ENCODE measurements around the gene PANK2. TPM values are rescaled to one million over a fixed set of nuclear protein-coding genes. Genes with fewer than 3 reads are reported as not detected.
"Not testable (repeated sequence)": the region's sequence is repeated elsewhere in the genome, so short reads cannot be mapped to it uniquely, and the experiment has no call there.

Gene PANK2
- total RNA-seq, 2 donors from 2014 or later: 17.9 to 21.8 TPM

DNA sequence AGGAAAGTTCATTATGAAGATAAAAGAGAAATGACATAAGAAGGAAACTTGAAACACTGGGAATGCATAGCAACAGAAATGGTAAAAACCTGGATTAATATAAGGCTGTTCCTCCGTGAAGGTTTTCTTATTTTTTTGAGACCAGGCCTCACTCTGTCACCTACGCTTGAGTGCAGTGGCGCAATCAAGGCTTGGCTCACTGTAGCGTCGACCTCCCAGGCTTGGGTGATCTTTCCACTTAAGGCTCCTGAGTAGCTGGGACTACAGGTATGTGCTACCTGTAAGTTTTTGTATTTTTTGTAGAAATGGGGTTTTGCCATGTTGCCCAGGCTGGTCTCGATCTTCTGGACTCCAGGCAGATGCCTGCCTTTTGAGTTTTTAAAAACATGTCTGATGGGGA is 51.7 kb downstream of the PANK2 start:
- Histone ChIP-seq H3K4me1 (no peaks in the 10 kb centered on the region), H3K9me3 (no peaks in the 10 kb centered on the region), H3K27ac (no peak overlapping the region), H3K4me3 (no peak overlapping the region), H3K27me3 (no peaks in the 10 kb centered on the region), H3K36me3 (replicated peaks in 1 of 2; ENCODE audit: insufficient read depth in 1 of 2, low read depth in 2 of 2) (no peaks in the 10 kb centered on the region)
- ATAC-seq (no peak), DNase-seq (no peak)
- TF ChIP-seq, protein P1, sequence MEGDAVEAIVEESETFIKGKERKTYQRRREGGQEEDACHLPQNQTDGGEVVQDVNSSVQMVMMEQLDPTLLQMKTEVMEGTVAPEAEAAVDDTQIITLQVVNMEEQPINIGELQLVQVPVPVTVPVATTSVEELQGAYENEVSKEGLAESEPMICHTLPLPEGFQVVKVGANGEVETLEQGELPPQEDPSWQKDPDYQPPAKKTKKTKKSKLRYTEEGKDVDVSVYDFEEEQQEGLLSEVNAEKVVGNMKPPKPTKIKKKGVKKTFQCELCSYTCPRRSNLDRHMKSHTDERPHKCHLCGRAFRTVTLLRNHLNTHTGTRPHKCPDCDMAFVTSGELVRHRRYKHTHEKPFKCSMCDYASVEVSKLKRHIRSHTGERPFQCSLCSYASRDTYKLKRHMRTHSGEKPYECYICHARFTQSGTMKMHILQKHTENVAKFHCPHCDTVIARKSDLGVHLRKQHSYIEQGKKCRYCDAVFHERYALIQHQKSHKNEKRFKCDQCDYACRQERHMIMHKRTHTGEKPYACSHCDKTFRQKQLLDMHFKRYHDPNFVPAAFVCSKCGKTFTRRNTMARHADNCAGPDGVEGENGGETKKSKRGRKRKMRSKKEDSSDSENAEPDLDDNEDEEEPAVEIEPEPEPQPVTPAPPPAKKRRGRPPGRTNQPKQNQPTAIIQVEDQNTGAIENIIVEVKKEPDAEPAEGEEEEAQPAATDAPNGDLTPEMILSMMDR (IDR thresholded peaks at IDR 0.05): no peak
- no peak for TF ChIP-seq POLR2A (IDR thresholded peaks at IDR 0.05)
- WGBS, 2 donors: 86 to 88% methylated on average over 6 of the region's 6 CpGs
- intact Hi-C loops (cut with DNase I): no loop called here

DNA sequence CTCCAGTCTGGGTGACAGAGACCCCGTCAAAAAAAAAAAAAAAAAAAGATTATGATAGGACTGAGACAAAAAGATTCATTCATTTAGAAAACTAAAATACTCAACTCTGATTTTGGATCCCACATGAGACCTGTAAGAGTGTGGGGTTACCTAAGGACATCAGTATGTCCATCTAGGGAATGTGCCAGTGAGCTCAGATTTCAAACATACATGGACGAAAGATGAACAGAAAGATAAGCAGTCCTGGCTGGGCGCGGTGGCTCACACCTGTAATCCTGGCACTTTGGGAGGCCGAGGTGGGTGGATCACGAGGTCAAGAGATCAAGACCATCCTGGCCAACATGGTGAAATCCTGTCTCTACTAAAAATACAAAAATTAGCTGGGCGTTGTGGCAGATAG is 57.5 kb downstream of the PANK2 start:
- H3K9me3 ChIP-seq; H3K4me1 ChIP-seq; DNase-seq; intact Hi-C loops (cut with DNase I); H3K27ac ChIP-seq; H3K27me3 ChIP-seq; H3K36me3 ChIP-seq (replicated peaks in 1 of 2; ENCODE audit: insufficient read depth in 1 of 2, low read depth in 2 of 2); ATAC-seq; H3K4me3 ChIP-seq: not testable (repeated sequence)
- WGBS, 2 donors: 84 to 93% methylated on average over 7 of the region's 7 CpGs

DNA sequence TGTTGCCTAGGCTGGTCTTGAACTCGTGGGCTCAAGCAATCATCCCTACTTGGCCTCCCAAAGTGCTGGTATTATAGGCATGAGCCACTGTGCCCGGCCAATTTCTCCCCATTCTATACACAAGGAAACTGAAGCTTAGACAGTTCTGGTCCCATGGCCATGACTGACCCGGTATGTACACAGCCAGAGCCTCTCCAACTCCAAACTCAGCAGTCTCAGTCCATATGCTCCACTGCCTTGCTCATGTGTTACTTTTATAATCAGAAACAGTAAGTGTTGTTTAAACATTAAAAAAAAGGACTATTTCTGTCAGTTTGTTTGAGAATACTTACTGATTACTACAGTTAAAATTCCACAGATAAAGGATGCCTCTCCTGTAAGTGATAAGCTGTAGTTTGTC is 75.5 kb downstream of the PANK2 start:
- WGBS, 2 donors: 54 to 77% methylated on average over 3 of the region's 3 CpGs
- Histone ChIP-seq H3K4me3 (no peak overlapping the region), H3K27ac (no peak overlapping the region), H3K9me3 (no peaks in the 10 kb centered on the region), H3K36me3 (replicated peaks in 1 of 2; ENCODE audit: insufficient read depth in 1 of 2, low read depth in 2 of 2) (peaks cover 0 to 2% of the 10 kb centered on the region in 2 donors), H3K27me3 (no peaks in the 10 kb centered on the region), H3K4me1 (no peaks in the 10 kb centered on the region)
- DNase-seq (no peak), ATAC-seq (no peak)
- TF ChIP-seq POLR2A (IDR thresholded peaks at IDR 0.05): no peak
- intact Hi-C loops (cut with DNase I): no loop called here

DNA sequence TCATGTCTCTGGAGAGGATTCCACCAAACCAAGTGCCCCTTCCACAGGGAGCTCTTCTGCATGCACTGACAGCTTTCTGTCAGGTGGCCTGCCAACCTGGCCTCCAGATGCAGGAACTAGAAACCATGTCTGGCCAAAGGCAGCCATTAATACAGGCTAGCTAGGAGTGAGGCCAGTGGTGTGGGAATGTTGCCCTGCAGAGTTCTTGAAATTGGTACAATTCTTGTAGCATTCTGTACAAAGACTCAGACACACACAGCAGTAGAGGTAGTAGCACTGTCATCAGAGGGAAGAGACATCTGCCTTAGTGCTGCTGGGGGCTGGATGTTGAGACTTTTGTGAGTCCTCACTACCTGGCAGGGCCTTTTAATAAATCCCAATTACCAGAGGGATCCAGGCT is 77.4 kb downstream of the PANK2 start:
- intact Hi-C loops (cut with DNase I): no loop called here

DNA sequence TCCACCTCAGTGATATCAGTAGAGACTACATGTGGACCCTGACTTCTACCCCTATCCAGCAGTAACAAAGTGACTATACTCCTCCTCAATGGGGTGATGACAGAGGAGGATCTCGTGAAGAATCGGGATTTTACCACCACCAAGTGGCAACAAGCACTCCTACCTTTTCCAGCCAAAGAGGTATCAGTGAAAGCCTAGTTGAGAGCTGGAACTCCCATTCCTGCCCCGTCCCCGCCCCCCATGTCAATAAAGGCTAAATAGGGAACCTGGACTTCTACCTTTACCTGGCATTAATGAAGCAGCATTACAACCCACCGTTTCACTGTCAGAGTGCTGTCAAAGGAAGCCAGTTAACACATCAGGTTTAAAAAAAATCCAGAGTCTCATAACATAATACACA is 80.8 kb downstream of the PANK2 start:
- Histone ChIP-seq H3K4me1 (no peaks in the 10 kb centered on the region), H3K9me3 (no peaks in the 10 kb centered on the region), H3K4me3 (no peak overlapping the region), H3K27me3 (no peaks in the 10 kb centered on the region), H3K27ac (no peak overlapping the region), H3K36me3 (replicated peaks in 1 of 2; ENCODE audit: insufficient read depth in 1 of 2, low read depth in 2 of 2) (no peaks in the 10 kb centered on the region)
- DNase-seq: no peak
- 86 to 100% methylated on average over 1 to 5 of the region's 5 CpGs for WGBS, 2 donors
- intact Hi-C loops (cut with DNase I): no loop called here
- ATAC-seq: no peak
- TF ChIP-seq POLR2A (IDR thresholded peaks at IDR 0.05): no peak
- TF ChIP-seq, protein P1 (IDR thresholded peaks at IDR 0.05): no peak

More for the DNA sequence above, 77.4 kb downstream of the PANK2 start:
- no peak overlapping the region for H3K4me3 ChIP-seq
- no peaks in the 10 kb centered on the region for H3K36me3 ChIP-seq (replicated peaks in 1 of 2; ENCODE audit: insufficient read depth in 1 of 2, low read depth in 2 of 2)
- no peaks in the 10 kb centered on the region for H3K9me3 ChIP-seq
- TF ChIP-seq, protein P1 (IDR thresholded peaks at IDR 0.05): no peak
- TF ChIP-seq POLR2A (IDR thresholded peaks at IDR 0.05): no peak
- DNase-seq: no peak
- H3K4me1 ChIP-seq: no peaks in the 10 kb centered on the region
- no peak for ATAC-seq
- H3K27me3 ChIP-seq: no peaks in the 10 kb centered on the region
- no peak overlapping the region for H3K27ac ChIP-seq

DNA sequence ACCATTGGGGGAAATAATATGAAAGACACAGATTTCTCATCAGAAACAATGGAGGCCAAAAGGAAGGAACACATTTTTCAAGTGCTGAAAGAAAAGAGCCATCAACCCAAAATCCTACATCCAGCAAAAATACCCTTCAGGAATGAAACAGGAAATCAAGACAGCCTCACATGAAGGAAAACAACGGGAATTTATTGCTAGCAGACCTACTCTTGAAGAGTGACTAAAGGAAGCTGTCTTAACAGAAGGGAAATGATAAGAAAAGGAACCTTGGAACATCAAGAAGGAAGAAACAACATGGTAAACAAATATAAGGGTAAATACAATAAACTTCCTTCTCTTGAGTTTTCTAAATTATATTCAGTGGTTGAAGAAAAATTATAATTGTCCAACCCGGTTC is 82.0 kb downstream of the PANK2 start:
- ATAC-seq (no peak), DNase-seq (no peak)
- Histone ChIP-seq H3K4me3 (no peak overlapping the region), H3K36me3 (replicated peaks in 1 of 2; ENCODE audit: insufficient read depth in 1 of 2, low read depth in 2 of 2) (no peaks in the 10 kb centered on the region), H3K27me3 (no peaks in the 10 kb centered on the region), H3K27ac (no peak overlapping the region), H3K9me3 (no peaks in the 10 kb centered on the region), H3K4me1 (no peaks in the 10 kb centered on the region)
- 84 to 89% methylated on average over 2 of the region's 2 CpGs for WGBS, 2 donors
- intact Hi-C loops (cut with DNase I): no loop called here
- no peak for TF ChIP-seq POLR2A (IDR thresholded peaks at IDR 0.05)
- TF ChIP-seq, protein P1 (IDR thresholded peaks at IDR 0.05): no peak

Data from body of pancreas (tissue), 4 donors.